Activated naive CD4-positive, alpha-beta T cell (primary cell): Measurements from ENCODE around the gene PTPRH.

Source experiments
- DNase-seq, 4 experiments: peaks; one replicate each; lab custom pipeline; 2025; lab: John Stamatoyannopoulos, UW

The PTPRH gene

DNA sequence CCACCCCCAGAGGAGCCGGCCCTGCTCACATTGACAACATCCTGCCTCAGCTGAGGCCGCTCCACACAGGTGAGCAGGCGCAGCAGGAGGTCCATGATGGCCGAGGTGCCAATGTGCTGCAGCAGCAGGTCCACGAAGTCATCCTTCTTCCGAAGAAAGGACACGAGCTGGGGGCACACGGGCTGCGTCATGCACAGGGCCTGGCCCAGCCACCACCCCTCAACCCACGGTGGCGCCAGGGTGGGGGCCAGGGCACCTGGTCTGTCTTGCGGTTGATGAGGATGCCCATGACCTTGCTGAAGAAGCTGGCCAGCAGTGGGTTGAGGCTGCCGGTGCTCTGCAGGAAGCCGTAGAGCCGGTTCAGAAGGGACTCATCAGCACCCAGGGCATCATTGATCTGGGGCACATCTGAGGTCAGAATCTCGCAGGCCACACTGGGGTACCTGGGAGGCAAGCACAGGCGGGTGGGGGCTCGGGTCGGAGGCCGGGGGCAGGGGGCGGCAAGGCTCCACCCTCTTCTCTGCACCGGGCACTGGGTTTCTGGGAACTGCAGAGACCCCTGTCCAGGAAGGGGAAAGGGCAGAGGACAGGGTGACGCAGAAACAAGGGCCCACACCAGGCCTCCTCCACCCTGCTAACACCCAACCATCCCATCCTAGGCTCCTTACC is 36.1 kb upstream of the PTPRH start:
- no peak for DNase-seq

DNA sequence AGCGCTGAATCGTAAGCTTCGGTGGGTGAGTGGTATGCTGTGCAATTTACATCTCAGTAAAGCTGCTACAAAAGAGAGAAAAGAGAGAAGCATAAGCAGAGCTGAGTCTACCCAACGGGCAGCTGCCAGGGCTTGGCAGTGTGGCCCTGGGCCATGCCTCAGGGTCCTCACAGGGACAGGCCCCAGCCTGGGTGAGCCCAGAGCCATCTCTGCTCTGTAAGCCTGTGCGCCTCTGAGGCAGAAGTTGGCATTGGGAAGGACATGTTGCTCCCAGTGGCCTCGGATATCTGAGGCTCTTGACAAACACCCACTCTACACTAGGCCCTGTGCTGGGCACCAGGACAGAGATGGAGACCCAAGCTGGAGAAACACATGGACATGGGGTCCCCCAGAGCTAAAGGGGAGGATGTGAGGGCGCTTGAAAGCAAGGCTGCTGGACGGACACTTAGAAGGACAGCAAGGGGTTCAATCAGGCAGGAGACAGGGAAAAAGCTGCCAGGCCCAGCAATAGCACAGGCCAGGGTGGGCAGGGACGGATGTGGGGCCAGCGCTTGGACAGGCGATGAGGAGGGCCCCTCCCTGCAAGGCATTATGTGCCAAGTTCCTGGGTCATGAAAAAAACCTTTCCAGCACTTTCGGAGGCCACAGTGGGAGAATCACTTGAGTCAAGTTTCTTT is 34.8 kb upstream of the PTPRH start:
- DNase-seq = no peak

- DNase-seq = no peak
Observed at GRCh38 chr19:55242517-55242916, 33.2 kb upstream of the PTPRH start.

DNA sequence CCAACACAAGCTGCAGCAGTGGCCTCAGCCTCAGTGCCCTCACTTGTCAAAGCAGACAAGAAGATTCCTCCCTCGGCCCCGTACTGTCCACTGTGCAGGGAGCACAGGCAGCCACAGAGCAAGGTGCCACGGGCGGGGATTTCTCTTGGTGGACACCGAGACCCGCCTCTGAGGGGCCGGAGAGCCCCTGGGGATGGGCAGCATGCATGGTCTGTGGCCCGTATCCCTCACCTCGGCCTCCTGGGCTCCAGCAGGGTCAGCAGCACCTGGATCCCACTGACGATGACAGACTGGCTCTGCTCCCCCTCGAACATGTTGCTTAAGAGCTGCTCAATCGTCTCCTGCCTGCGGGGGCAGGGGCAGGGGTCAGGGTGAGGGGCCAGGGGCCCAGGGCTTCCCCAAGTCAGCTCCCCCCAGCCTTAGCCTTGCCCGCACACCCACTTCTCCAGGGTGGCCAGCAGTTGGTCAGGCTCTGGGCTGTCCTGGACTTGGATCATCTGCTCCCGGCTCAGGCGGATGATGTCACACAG is 32.7 kb upstream of the PTPRH start:
- no peak for DNase-seq

DNA sequence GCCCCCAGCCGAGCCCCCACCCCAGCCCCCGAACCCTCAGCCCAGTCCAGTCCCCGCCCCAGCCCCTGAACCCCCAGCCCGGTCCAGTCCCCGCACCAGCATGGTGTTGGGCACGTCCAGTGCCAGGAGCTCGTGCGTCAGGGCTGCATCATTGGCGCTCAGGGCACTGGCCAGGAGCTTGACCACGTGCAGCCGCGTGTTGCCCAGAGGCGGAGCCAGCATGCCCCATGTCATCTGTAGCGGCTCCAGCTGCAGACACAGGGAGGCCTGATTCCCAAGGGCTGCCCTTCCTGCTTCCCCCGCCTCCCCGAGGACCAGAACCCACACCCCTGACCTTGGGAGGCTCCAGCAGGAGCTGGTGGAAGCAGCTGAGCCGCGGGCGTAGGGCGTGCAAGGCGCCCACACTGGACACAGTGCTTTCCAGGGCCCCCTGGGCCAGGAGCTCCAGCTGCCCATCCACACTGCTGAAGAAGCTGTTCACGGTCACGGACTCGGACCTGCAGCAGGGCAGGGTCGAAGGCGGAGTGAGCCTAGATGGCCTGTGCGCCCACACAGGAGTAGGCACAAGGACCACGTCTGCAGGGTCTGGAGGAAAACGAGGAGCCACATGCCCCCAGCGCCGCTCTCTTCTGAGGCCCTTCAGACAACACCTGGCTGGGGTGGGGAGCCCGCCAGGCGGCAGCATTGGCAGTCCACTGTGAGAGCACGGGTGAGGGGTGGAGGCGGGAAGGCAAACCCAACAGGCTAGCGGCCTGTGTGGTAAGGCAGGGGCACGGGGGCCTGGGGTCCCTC is 32.0 kb upstream of the PTPRH start:
- no peak for DNase-seq

GRCh38 chr19:55240713-55241020 is 31.4 kb upstream of the PTPRH start:
- no peak for DNase-seq

DNA sequence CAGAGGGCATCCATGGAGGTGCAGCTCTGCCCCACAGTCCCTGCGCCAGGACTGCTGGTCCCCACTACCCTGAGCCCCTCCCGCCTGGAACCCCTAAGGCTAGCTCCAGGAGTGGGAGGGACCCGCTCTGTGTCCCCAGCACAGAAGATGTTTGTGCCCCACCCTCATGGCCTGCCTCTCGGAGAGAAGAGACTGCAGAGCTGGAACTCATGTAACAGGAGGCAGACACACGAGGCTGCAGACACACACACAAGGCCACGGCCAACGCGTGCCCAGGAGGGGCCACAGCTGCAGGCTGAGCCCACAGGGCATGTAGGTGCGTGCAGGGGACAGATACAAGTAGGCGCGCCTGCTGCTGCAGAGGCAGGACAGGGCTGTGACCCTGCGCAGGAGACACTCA is 29.7 kb upstream of the PTPRH start:
- no peak for DNase-seq

GRCh38 chr19:55238030-55238429 is 28.7 kb upstream of the PTPRH start:
- DNase-seq = no peak

DNA sequence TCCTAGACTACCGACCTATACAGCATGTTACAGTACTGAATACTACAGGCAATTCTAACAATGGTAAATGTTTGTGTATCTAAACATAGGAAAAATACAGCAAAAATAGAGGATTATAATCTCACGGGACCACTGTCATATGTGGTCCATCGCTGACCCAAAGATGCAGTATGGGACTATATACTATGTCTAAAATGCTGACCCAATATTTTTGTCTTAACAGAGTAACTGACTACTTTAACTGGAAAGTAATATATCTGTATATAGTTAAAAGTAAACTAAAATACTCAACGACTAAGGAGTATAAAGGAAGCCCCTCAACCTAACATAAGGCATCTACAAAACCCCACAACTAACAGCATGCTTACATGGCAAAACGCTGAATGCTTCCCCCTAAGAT is 23.7 kb upstream of the PTPRH start:
- no peak for DNase-seq

DNA sequence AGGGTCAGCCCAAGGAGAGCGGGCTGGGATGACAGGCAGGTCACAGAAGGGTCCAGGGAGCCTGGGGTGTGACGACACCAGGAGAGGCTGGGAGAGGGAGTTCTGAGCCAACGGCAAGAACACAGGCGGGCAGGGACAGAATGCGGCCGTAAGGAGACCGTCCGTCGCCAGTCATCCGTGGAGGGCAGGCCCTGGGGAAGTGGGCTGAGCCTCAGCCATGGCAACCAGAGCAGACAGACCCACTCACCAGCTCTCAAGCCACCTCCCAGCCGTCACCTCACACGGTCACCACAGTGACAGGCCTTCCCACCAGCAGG is 22.9 kb upstream of the PTPRH start:
- no peak for DNase-seq

- no peak for DNase-seq
Observed at GRCh38 chr19:55231391-55232285, 22.3 kb upstream of the PTPRH start.

GRCh38 chr19:55230780-55231179 is 21.5 kb upstream of the PTPRH start:
- no peak for DNase-seq

- no peak for DNase-seq
Observed at GRCh38 chr19:55230329-55230728, 21.0 kb upstream of the PTPRH start.

- no peak for DNase-seq
Observed at GRCh38 chr19:55229789-55230182, 20.5 kb upstream of the PTPRH start.

GRCh38 chr19:55229145-55229788 is 20.0 kb upstream of the PTPRH start:
- no peak for DNase-seq

- DNase-seq = no peak
Observed at GRCh38 chr19:55228403-55229031, 19.2 kb upstream of the PTPRH start, which contains the start of gene TMEM86B. Gene TMEM86B (minus strand): TSS chr19:55228763. CDS start chr19:55228741, 22 bp downstream.

GRCh38 chr19:55228015-55228391 is 18.7 kb upstream of the PTPRH start:
- DNase-seq = no peak

DNA sequence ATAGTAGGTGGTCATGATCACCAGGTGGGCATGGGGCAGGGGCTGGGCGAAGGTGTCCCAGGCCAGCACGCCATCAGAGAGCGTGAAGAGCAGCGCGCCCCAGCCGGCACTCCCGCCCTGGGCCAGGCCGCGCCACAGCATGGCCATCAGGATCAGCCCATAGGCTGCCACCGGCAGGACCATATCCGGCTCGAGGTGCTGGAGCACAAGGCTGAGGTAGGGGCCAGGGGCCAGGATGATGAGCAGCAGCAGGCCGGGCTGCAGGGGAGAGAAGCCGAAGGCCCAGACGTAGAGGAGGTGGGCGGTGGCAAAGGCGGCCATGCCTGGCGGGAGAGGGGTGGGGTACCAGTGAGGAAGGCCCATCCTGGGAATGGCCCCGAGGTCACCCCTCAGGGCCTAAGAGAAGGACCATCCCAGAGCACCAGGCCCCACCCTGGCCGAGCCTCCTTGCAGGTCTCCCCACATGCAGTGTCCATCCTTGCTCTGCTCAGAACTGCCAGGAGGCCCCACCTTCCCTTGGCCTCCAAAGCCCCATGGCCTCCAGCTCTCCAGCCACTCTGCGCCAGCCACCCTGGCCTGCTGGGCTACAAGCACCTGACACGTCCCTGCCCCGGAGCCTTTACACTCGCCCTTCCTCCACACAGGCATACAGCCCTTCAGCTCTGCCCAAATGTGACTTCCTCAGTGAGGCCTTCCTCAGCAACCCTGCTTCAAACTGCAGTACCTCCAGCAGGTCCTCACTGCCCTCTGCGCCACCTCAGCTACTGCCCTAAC is 18.1 kb upstream of the PTPRH start:
- no peak for DNase-seq

DNA sequence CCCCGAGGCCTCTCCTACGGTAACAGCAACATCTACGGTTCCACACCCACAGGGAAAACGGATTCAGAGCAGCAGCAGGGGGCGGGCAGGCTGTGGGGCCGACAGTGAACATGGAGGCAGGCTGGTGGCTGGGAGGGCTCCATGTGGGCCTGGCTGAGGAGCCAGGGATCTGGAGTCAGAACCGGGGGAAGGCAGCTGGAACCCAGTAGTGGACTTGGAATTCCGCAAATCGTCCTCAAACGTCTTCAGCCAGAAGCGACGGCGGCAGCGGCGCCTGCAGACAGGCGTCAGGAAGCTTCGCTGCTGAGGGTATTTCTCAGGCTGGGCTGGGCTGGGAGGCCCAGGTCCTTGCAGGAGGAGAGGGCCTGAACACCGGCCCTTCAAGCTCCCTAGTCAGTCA is 17.5 kb upstream of the PTPRH start:
- DNase-seq = no peak

- DNase-seq = no peak
Observed at GRCh38 chr19:55226273-55226672, 17.0 kb upstream of the PTPRH start.
